ENCODE data around the gene SCN4A. TPM values are rescaled to one million over a fixed set of nuclear protein-coding genes. Genes with fewer than 3 reads are reported as not detected.

SCN4A gene
- total and polyA plus RNA-seq, 2 experiments from 2014 or later, result 0.07 TPM; not detected in 1

DNA sequence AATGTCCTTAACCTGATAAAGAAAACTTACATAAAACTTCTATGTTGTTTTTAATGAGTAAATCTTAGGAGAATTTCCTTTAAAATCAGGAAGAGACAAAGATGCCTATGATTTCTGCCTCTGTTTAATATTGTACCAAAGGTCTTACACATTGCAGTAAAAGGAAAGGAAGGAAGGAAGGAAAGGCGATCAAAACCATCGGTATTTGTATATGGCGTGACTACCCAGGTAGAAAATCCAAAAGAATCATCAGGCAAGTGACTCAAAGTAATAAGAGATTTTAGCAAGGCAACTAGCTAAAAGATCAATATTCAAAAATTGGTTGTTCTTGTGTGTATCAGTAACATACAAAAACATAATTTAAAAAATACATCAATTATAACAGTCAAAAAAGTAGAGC is 44.3 kb upstream of the SCN4A start:
- no peak overlapping the region for H3K27ac ChIP-seq
- no peaks in the 10 kb centered on the region for H3K9me3 ChIP-seq (ENCODE audit: low read depth)
- H3K4me2 ChIP-seq, result no peak overlapping the region
- H3K27me3 ChIP-seq, result no peaks in the 10 kb centered on the region
- H3K9me2 ChIP-seq (replicated peaks; ENCODE audit: insufficient read depth), result no peaks in the 10 kb centered on the region
- H3K36me3 ChIP-seq (replicated peaks; ENCODE audit: insufficient read depth, low read depth), result no peaks in the 10 kb centered on the region
- WGBS (ENCODE audit: low lambda C conversion rate, missing lambda C conversion rate), result 93% methylated on average over 3 of the region's 3 CpGs
- no peak overlapping the region for H2AFZ ChIP-seq
- H3K79me2 ChIP-seq, result no peaks in the 10 kb centered on the region
- TF ChIP-seq CTCF (IDR thresholded peaks at IDR 0.05; ENCODE audit: poor library complexity) (no peak), EZH2phosphoT487 (IDR thresholded peaks at IDR 0.05; ENCODE audit: low read depth, severe bottlenecking, unreplicated experiment) (no peak), EZH2 (IDR thresholded peaks at IDR 0.05; ENCODE audit: borderline replicate concordance) (no peak)
- no peak for DNase-seq (ENCODE audit: low spot score)
- no peaks in the 10 kb centered on the region for H4K20me1 ChIP-seq (ENCODE audit: insufficient read depth, poor library complexity, severe bottlenecking)
- H3K4me1 ChIP-seq (ENCODE audit: insufficient read depth), result no peaks in the 10 kb centered on the region
- no peak overlapping the region for H3K4me3 ChIP-seq

GRCh38 chr17:64016231-64016784 is 43.6 kb upstream of the SCN4A start:
- H2AFZ ChIP-seq, result no peak overlapping the region
- no peaks in the 10 kb centered on the region for H4K20me1 ChIP-seq (ENCODE audit: insufficient read depth, poor library complexity, severe bottlenecking)
- H3K36me3 ChIP-seq (replicated peaks; ENCODE audit: insufficient read depth, low read depth), result no peaks in the 10 kb centered on the region
- no peak for DNase-seq (ENCODE audit: low spot score)
- no peak for TF ChIP-seq EZH2phosphoT487 (IDR thresholded peaks at IDR 0.05; ENCODE audit: low read depth, severe bottlenecking, unreplicated experiment)
- H3K79me2 ChIP-seq, result no peaks in the 10 kb centered on the region
- no peaks in the 10 kb centered on the region for H3K9me2 ChIP-seq (replicated peaks; ENCODE audit: insufficient read depth)
- H3K9me3 ChIP-seq (ENCODE audit: low read depth), result no peaks in the 10 kb centered on the region
- no peaks in the 10 kb centered on the region for H3K4me1 ChIP-seq (ENCODE audit: insufficient read depth)
- H3K27ac ChIP-seq, result no peak overlapping the region
- no peak overlapping the region for H3K4me2 ChIP-seq
- 71% methylated on average over 5 of the region's 5 CpGs for WGBS (ENCODE audit: low lambda C conversion rate, missing lambda C conversion rate)
- no peak overlapping the region for H3K4me3 ChIP-seq
- H3K27me3 ChIP-seq, result no peaks in the 10 kb centered on the region

DNA sequence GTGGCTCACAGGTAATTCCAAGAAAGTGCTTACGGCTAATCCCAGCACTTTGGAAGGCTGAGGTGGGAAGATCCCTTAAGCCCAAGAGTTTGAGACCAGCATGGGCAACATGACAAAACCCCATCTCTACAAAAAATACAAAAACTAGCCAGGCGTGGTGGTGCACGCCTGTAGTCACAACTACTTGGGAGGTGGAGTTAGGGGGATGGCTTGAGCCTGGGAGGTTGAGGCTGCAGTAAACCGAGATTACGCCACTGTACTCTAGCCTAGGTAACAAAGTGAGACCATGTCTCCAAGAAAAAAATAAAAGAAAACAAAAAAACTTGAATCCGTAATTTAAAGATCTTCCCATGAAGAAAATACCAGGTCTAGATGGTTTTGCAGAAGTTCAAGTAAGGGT is 42.7 kb upstream of the SCN4A start:
- no peaks in the 10 kb centered on the region for H3K9me2 ChIP-seq (replicated peaks; ENCODE audit: insufficient read depth)
- H3K4me2 ChIP-seq, result no peak overlapping the region
- no peak for DNase-seq (ENCODE audit: low spot score)
- no peak overlapping the region for H3K4me3 ChIP-seq
- H3K27me3 ChIP-seq, result no peaks in the 10 kb centered on the region
- no peaks in the 10 kb centered on the region for H3K36me3 ChIP-seq (replicated peaks; ENCODE audit: insufficient read depth, low read depth)
- H3K9me3 ChIP-seq (ENCODE audit: low read depth), result no peaks in the 10 kb centered on the region
- no peaks in the 10 kb centered on the region for H3K4me1 ChIP-seq (ENCODE audit: insufficient read depth)
- H3K27ac ChIP-seq, result no peak overlapping the region
- no peak for TF ChIP-seq EZH2 (IDR thresholded peaks at IDR 0.05; ENCODE audit: borderline replicate concordance)
- H4K20me1 ChIP-seq (ENCODE audit: insufficient read depth, poor library complexity, severe bottlenecking), result no peaks in the 10 kb centered on the region
- 94% methylated on average over 6 of the region's 6 CpGs for WGBS (ENCODE audit: low lambda C conversion rate, missing lambda C conversion rate)
- H3K79me2 ChIP-seq, result no peaks in the 10 kb centered on the region
- H2AFZ ChIP-seq, result no peak overlapping the region

DNA sequence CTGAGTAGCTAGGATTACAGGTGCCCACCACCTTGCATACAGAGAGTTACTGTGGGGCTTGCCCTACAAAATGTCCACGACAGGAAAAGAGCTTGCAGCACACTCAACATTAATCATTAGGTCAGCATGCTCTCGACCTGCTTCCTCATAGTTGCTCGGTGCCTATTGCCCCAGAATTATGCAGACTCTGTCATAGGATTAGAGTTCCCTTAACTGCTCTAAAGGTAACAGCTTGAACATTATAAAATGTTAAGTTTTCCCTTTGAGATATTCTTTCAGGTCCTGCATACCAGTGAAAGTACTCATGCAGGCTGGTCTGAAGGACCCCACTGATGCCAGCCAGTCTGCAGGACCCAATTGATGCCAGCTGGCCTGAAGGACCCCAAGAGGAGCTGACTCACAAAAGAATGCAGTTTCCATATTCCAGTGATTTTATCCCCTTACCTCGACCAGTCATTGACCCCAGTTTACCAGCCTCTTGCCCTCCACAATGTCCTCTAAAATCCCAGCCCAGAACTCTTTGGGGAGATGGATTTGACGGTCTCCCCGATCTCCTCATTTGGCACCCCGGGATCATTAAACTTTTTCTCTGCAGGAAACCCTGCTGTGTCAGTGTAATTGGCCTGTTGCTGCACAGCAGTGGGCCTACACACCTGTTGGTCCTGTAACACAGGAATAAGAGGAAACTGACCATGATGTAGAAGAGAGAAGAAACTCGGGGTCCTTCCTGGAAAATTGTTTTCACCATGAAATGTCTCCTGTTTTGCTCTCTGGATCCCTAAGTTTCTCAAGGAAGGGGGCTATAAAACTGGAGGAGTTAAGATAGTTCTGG is 37.1 kb upstream of the SCN4A start:
- H3K27me3 ChIP-seq, result no peaks in the 10 kb centered on the region
- no peak for TF ChIP-seq EZH2phosphoT487 (IDR thresholded peaks at IDR 0.05; ENCODE audit: low read depth, severe bottlenecking, unreplicated experiment)
- no peak for TF ChIP-seq EZH2 (IDR thresholded peaks at IDR 0.05; ENCODE audit: borderline replicate concordance)
- TF ChIP-seq CTCF (IDR thresholded peaks at IDR 0.05; ENCODE audit: poor library complexity), result no peak
- no peaks in the 10 kb centered on the region for H4K20me1 ChIP-seq (ENCODE audit: insufficient read depth, poor library complexity, severe bottlenecking)
- H3K27ac ChIP-seq, result no peak overlapping the region
- WGBS (ENCODE audit: low lambda C conversion rate, missing lambda C conversion rate), result 75% methylated on average over 8 of the region's 8 CpGs
- no peaks in the 10 kb centered on the region for H3K9me3 ChIP-seq (ENCODE audit: low read depth)
- DNase-seq (ENCODE audit: low spot score), result no peak
- no peak overlapping the region for H3K4me2 ChIP-seq
- H3K79me2 ChIP-seq, result no peaks in the 10 kb centered on the region
- no peaks in the 10 kb centered on the region for H3K4me1 ChIP-seq (ENCODE audit: insufficient read depth)
- H2AFZ ChIP-seq, result no peak overlapping the region
- H3K36me3 ChIP-seq (replicated peaks; ENCODE audit: insufficient read depth, low read depth), result no peaks in the 10 kb centered on the region
- no peaks in the 10 kb centered on the region for H3K9me2 ChIP-seq (replicated peaks; ENCODE audit: insufficient read depth)
- no peak overlapping the region for H3K4me3 ChIP-seq
